SK-N-SH treated with all-trans-retinoic acid at 6 μM for 48 hours (cell line): Measurements from ENCODE around the gene CNTNAP1.

Experiments used
- ARNTL ChIP-seq: fragments of 450-650 bp; formaldehyde crosslinking; IDR thresholded peaks from 2 replicates; pipeline ENCODE4 v1.5.0; 2020; ENCODE audit warnings: low read depth, mild to moderate bottlenecking, moderate library complexity, borderline replicate concordance
- ESRRG ChIP-seq: fragments of 250-450 bp; sonication (Bioruptor Pico); IDR thresholded peaks from 2 replicates; pipeline ENCODE4 v1.6.1; 2021; ENCODE audit warnings: mild to moderate bottlenecking
- OSR1 ChIP-seq: fragments of 250-450 bp; sonication (Bioruptor Pico); IDR thresholded peaks from 2 replicates; pipeline ENCODE4 v1.8.0; 2022; ENCODE audit warnings: moderate library complexity, mild to moderate bottlenecking, inconsistent platforms
- RARB ChIP-seq: fragments of 250-450 bp; sonication (Bioruptor Pico); IDR thresholded peaks from 2 replicates; pipeline ENCODE4 v1.8.0; 2021; ENCODE audit warnings: mild to moderate bottlenecking, moderate library complexity
- ZFP3 ChIP-seq: fragments of 250-450 bp; sonication (Bioruptor Pico); IDR thresholded peaks from 2 replicates; pipeline ENCODE4 v1.5.0; 2020; ENCODE audit warnings: mild to moderate bottlenecking, moderate library complexity
- ZFP30 ChIP-seq: fragments of 450-650 bp; formaldehyde crosslinking; IDR thresholded peaks from 2 replicates; pipeline ENCODE4 v1.5.0; 2022; ENCODE audit warnings: mild to moderate bottlenecking, moderate library complexity
- ZNF70 ChIP-seq: fragments of 450-650 bp; formaldehyde crosslinking; IDR thresholded peaks from 2 replicates; pipeline ENCODE4 v1.5.0; 2020; ENCODE audit warnings: mild to moderate bottlenecking, moderate library complexity
- ZNF8 ChIP-seq: fragments of 450-650 bp; formaldehyde crosslinking; IDR thresholded peaks from 2 replicates; pipeline ENCODE4 v1.5.0; 2020; ENCODE audit warnings: mild to moderate bottlenecking, moderate library complexity
- TF ChIP-seq, protein P1 (sequence below): fragments of 250-450 bp; sonication (Bioruptor Pico); IDR thresholded peaks from 2 replicates; pipeline ENCODE4 v1.8.0; 2020; ENCODE audit warnings: mild to moderate bottlenecking, moderate library complexity, borderline replicate concordance
- TF ChIP-seq, protein P2 (sequence below): fragments of 250-450 bp; sonication (Bioruptor Pico); IDR thresholded peaks from 2 replicates; pipeline ENCODE4 v1.8.0; 2021; ENCODE audit warnings: low read depth, mild to moderate bottlenecking, moderate library complexity, borderline replicate concordance

GRCh38 chr17:42695500-42695899 is 13.2 kb downstream of the CNTNAP1 start:
- TF ChIP-seq ARNTL (CRISPR knock-in tag) (no peak), ZNF70 (CRISPR knock-in tag) (no peak), OSR1 (no peak), ZFP30 (no peak), ESRRG (CRISPR knock-in tag) (no peak), RARB (CRISPR knock-in tag) (no peak), ZNF8 (CRISPR knock-in tag) (no peak), ZFP3 (CRISPR knock-in tag) (no peak)
- TF ChIP-seq, protein P1, sequence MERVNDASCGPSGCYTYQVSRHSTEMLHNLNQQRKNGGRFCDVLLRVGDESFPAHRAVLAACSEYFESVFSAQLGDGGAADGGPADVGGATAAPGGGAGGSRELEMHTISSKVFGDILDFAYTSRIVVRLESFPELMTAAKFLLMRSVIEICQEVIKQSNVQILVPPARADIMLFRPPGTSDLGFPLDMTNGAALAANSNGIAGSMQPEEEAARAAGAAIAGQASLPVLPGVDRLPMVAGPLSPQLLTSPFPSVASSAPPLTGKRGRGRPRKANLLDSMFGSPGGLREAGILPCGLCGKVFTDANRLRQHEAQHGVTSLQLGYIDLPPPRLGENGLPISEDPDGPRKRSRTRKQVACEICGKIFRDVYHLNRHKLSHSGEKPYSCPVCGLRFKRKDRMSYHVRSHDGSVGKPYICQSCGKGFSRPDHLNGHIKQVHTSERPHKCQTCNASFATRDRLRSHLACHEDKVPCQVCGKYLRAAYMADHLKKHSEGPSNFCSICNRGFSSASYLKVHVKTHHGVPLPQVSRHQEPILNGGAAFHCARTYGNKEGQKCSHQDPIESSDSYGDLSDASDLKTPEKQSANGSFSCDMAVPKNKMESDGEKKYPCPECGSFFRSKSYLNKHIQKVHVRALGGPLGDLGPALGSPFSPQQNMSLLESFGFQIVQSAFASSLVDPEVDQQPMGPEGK (CRISPR knock-in tag), result no peak
- TF ChIP-seq, protein P2, sequence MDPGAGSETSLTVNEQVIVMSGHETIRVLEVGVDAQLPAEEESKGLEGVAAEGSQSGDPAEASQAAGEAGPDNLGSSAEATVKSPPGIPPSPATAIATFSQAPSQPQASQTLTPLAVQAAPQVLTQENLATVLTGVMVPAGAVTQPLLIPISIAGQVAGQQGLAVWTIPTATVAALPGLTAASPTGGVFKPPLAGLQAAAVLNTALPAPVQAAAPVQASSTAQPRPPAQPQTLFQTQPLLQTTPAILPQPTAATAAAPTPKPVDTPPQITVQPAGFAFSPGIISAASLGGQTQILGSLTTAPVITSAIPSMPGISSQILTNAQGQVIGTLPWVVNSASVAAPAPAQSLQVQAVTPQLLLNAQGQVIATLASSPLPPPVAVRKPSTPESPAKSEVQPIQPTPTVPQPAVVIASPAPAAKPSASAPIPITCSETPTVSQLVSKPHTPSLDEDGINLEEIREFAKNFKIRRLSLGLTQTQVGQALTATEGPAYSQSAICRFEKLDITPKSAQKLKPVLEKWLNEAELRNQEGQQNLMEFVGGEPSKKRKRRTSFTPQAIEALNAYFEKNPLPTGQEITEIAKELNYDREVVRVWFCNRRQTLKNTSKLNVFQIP (CRISPR knock-in tag), result no peak
